ENCODE measurements around the gene AFF3. TPM values are rescaled to one million over a fixed set of nuclear protein-coding genes. Genes with fewer than 3 reads are reported as not detected.
"Not testable (repeated sequence)": the region's sequence is repeated elsewhere in the genome, so short reads cannot be mapped to it uniquely, and the experiment has no call there.

AFF3 gene
- total and polyA plus RNA-seq, 2 of the 4 experiments (the other 2 are of a cell fraction): 12.9 to 14.3 TPM

DNA sequence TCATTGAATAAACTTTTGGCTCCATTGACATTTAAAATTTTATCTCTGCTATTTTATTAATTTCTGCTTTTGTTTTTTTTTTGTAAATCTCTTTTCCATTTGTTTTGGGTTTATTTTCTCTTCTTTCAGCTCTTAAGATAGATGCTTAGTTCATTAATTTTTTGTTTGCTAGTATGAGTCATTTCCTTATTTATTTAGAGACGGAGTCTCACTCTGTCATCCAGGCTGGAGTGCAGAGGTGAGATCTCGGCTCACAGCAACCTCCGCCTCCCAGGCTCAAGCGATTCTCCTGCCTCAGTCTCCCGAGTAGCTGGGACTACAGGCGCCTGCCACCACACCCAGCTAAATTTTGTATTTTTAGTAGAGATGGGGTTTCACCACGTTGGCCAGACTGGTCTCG lies 407.1 kb downstream of the AFF3 start:
- intact Hi-C loops (cut with micrococcal nuclease); H4K91ac ChIP-seq (ENCODE audit: insufficient read depth, low read depth, low read length); H2BK15ac ChIP-seq (ENCODE audit: low read depth, low read length); H3K27me3 ChIP-seq (ENCODE audit: control insufficient read depth, insufficient read depth, low read length); H3K4me1 ChIP-seq (ENCODE audit: control insufficient read depth, insufficient read depth, low read length); H4K8ac ChIP-seq (ENCODE audit: low read depth in 2 of 2, low read length in 2 of 2); ATAC-seq (ENCODE audit: low read depth); H3K4me2 ChIP-seq (ENCODE audit: low read depth, low read length); H3K27ac ChIP-seq (ENCODE audit: insufficient read depth, low read length); H2AK9ac ChIP-seq (replicated peaks; ENCODE audit: low read depth, low read length, poor library complexity); H3K36me3 ChIP-seq (ENCODE audit: control insufficient read depth, insufficient read depth, low read length); H3K79me1 ChIP-seq (ENCODE audit: low read depth in 1 of 2, low read length in 2 of 2); H3K56ac ChIP-seq (ENCODE audit: extremely low read depth, insufficient read depth, low read length); DNase-seq; H4K5ac ChIP-seq (ENCODE audit: low read depth, low read length); H3K18ac ChIP-seq (ENCODE audit: low read depth, low read length); H3K4ac ChIP-seq (ENCODE audit: low read depth, low read length); H2AK5ac ChIP-seq (ENCODE audit: low read depth, low read length); H3K14ac ChIP-seq (replicated peaks; ENCODE audit: low read depth, low read length); H3K9me3 ChIP-seq (ENCODE audit: control insufficient read depth, insufficient read depth, low read length); H2BK120ac ChIP-seq (ENCODE audit: low read depth, low read length); H2AFZ ChIP-seq (replicated peaks; ENCODE audit: low read length, poor library complexity); BruUV-seq (replicated peaks); POLR2A ChIA-PET (ENCODE audit: unreplicated experiment); in situ Hi-C loops (cut with MboI; ENCODE audit: low sequenced_read_pairs); H3K9ac ChIP-seq (ENCODE audit: low read depth, low read length); H3K23ac ChIP-seq (ENCODE audit: low read depth, low read length); dilution Hi-C loops (cut with HindIII; ENCODE audit: low sequenced_read_pairs, unreplicated experiment); H2BK5ac ChIP-seq (ENCODE audit: low read depth, low read length, poor library complexity, severe bottlenecking); H3K4me3 ChIP-seq (ENCODE audit: insufficient read depth, low read depth, low read length); H3K9me1 ChIP-seq (ENCODE audit: insufficient read depth, low read length); H2BK20ac ChIP-seq (ENCODE audit: low read depth, low read length); H4K20me1 ChIP-seq (ENCODE audit: insufficient read depth, low read length): not testable (repeated sequence)
- no CpG with 5 or more reads among the region's 8 CpGs for WGBS, 2 experiments (ENCODE audit: extremely low coverage in 2 of 2, insufficient read length in 1 of 2)
- CTCF ChIA-PET: interaction anchor here (0.6 to 0.7 kb wide), 2 partner anchors 30 to 88 kb away, joined by 3 read pairs; no protein-coding TSS in a partner anchor

All from IMR-90 (cell line).